ENCODE results near the gene PRPH2.
"Not testable (repeated sequence)": the region's sequence is repeated elsewhere in the genome, so short reads cannot be mapped to it uniquely, and the experiment has no call there.

The PRPH2 gene

GRCh38 chr6:42696526-42697267, 25.7 kb downstream of the PRPH2 start:
- no peak for FAIRE-seq

- no peak for FAIRE-seq
Observed at GRCh38 chr6:42694586-42694985, 27.8 kb downstream of the PRPH2 start.

GRCh38 chr6:42693725-42694323, 28.6 kb downstream of the PRPH2 start:
- no peak for FAIRE-seq

- FAIRE-seq, result no peak
Observed at GRCh38 chr6:42692137-42692911, 30.1 kb downstream of the PRPH2 start.

GRCh38 chr6:42690872-42691271, 31.5 kb downstream of the PRPH2 start:
- FAIRE-seq, result no peak

GRCh38 chr6:42690151-42690702, 32.2 kb downstream of the PRPH2 start:
- FAIRE-seq, result no peak

GRCh38 chr6:42689371-42689770, 33.0 kb downstream of the PRPH2 start:
- FAIRE-seq, result no peak

- FAIRE-seq, result no peak
Observed at GRCh38 chr6:42688281-42688680, 34.1 kb downstream of the PRPH2 start.

- FAIRE-seq, result no peak
Observed at GRCh38 chr6:42679358-42679757, 43.0 kb downstream of the PRPH2 start.

GRCh38 chr6:42674780-42675179, 47.6 kb downstream of the PRPH2 start:
- no peak for FAIRE-seq

- FAIRE-seq, result not testable (repeated sequence)
Observed at GRCh38 chr6:42674368-42674767, 48.0 kb downstream of the PRPH2 start.

GRCh38 chr6:42664718-42665117, 57.7 kb downstream of the PRPH2 start:
- no peak for FAIRE-seq

- FAIRE-seq, result peak; percentile 92
Observed at GRCh38 chr6:42661540-42662153, 60.8 kb downstream of the PRPH2 start.

GRCh38 chr6:42659806-42660205, 62.6 kb downstream of the PRPH2 start:
- FAIRE-seq, result peak; percentile 38

- FAIRE-seq, result no peak
Observed at GRCh38 chr6:42653851-42654250, 68.5 kb downstream of the PRPH2 start.

- no peak for FAIRE-seq
Observed at GRCh38 chr6:42652024-42652746, 70.2 kb downstream of the PRPH2 start.
